Right renal cortex interstitium (tissue), 3 donors: ENCODE measurements around the gene MROH2A. TPM values are rescaled to one million over a fixed set of nuclear protein-coding genes. Genes with fewer than 3 reads are reported as not detected.
"Not testable (repeated sequence)": the region's sequence is repeated elsewhere in the genome, so short reads cannot be mapped to it uniquely, and the experiment has no call there.

ENCODE experiments used
- DNase-seq, 3 donors: peaks; one replicate each; pipeline ENCODE4 v3.0.0-alpha.2; 2013; ENCODE audit warnings: low read depth in 3 of 3, low spot score in 2 of 3
- polyA plus RNA-seq, 3 donors: library from polyadenylated mRNA; unstranded; fragments of 120-200 nt; gene quantifications; one replicate each; pipeline ENCODE4 v1.2.1, GENCODE V29; 2013; ENCODE audit not compliant: insufficient read length in 3 of 3

Gene MROH2A
- polyA plus RNA-seq: under 1 TPM; 0.16 to 0.24 (median 0.22) TPM

GRCh38 chr2:233778030-233778429, at the start of gene MROH2A:
MROH2A (plus strand) TSS chr2:233778330; CDS start chr2:233779359, 1,029 bp downstream.
- DNase-seq: no peak

GRCh38 chr2:233728723-233729301, 49.3 kb upstream of the MROH2A start, which contains the start of gene UGT1A3:
UGT1A3 (plus strand) TSS chr2:233729042; CDS start chr2:233729127, 85 bp downstream.
- no peak for DNase-seq

- not testable (repeated sequence) for DNase-seq
These were observed 41.1 kb upstream of the MROH2A start for GRCh38 chr2:233736868-233737653.

GRCh38 chr2:233740870-233741269, 37.3 kb upstream of the MROH2A start:
- DNase-seq: no peak

- DNase-seq: no peak
These were observed 34.5 kb upstream of the MROH2A start for GRCh38 chr2:233743464-233744259.

- DNase-seq: no peak
These were observed 32.9 kb upstream of the MROH2A start for GRCh38 chr2:233745073-233745755.

GRCh38 chr2:233745838-233746237, 32.3 kb upstream of the MROH2A start:
- not testable (repeated sequence) for DNase-seq

GRCh38 chr2:233746475-233747282, 31.5 kb upstream of the MROH2A start:
- DNase-seq: no peak

- DNase-seq: no peak
These were observed 30.9 kb upstream of the MROH2A start for GRCh38 chr2:233747283-233747544.

- not testable (repeated sequence) for DNase-seq
These were observed 27.4 kb upstream of the MROH2A start for GRCh38 chr2:233750689-233751088.

- DNase-seq: not testable (repeated sequence)
These were observed 26.7 kb upstream of the MROH2A start for GRCh38 chr2:233751212-233752009.

- no peak for DNase-seq
These were observed 23.1 kb upstream of the MROH2A start for GRCh38 chr2:233754872-233755611.

GRCh38 chr2:233756429-233757081, 21.6 kb upstream of the MROH2A start:
- DNase-seq: no peak

- DNase-seq: no peak
These were observed 20.0 kb upstream of the MROH2A start for GRCh38 chr2:233758141-233758540.

- DNase-seq: no peak
These were observed 19.3 kb upstream of the MROH2A start for GRCh38 chr2:233758849-233759248.

- DNase-seq: no peak
These were observed 18.1 kb upstream of the MROH2A start, which contains the start of gene UGT1A1 for GRCh38 chr2:233760043-233760442. UGT1A1 (plus strand) TSS chr2:233760270; CDS start chr2:233760288, 18 bp downstream.

- no peak for DNase-seq
These were observed 16.9 kb upstream of the MROH2A start for GRCh38 chr2:233761040-233761769.
